ENCODE data around the gene NAA16. TPM values are rescaled to one million over a fixed set of nuclear protein-coding genes. Genes with fewer than 3 reads are reported as not detected.
"Not testable (repeated sequence)": the region's sequence is repeated elsewhere in the genome, so short reads cannot be mapped to it uniquely, and the experiment has no call there.

NAA16 gene
- total and polyA plus RNA-seq, 10 of the 15 experiments (the other 5 are each of a cell fraction or from before 2014, with no cell fraction given): 5.4 to 18.5 (median 13.2) TPM

DNA sequence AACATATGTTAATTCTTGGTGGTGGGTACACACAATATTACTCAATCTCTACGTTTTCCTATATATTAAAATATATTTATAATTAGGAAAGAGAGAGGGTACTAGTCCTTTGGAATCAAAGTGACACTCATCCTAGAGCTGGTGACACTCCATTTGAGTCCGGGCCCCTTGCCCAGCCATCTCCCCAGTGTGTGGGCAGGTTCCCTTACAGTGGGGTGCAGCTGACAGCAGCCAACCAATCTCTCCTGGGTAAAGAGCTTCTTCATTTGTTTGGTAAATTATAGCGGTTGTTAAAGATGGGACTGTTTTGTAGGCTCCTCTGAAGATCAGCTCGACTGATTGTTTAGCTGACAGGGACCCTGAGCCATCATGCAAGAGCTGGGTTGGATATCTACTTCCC is 109.1 kb downstream of the NAA16 start (continued):
- TF ChIP-seq, protein P1, sequence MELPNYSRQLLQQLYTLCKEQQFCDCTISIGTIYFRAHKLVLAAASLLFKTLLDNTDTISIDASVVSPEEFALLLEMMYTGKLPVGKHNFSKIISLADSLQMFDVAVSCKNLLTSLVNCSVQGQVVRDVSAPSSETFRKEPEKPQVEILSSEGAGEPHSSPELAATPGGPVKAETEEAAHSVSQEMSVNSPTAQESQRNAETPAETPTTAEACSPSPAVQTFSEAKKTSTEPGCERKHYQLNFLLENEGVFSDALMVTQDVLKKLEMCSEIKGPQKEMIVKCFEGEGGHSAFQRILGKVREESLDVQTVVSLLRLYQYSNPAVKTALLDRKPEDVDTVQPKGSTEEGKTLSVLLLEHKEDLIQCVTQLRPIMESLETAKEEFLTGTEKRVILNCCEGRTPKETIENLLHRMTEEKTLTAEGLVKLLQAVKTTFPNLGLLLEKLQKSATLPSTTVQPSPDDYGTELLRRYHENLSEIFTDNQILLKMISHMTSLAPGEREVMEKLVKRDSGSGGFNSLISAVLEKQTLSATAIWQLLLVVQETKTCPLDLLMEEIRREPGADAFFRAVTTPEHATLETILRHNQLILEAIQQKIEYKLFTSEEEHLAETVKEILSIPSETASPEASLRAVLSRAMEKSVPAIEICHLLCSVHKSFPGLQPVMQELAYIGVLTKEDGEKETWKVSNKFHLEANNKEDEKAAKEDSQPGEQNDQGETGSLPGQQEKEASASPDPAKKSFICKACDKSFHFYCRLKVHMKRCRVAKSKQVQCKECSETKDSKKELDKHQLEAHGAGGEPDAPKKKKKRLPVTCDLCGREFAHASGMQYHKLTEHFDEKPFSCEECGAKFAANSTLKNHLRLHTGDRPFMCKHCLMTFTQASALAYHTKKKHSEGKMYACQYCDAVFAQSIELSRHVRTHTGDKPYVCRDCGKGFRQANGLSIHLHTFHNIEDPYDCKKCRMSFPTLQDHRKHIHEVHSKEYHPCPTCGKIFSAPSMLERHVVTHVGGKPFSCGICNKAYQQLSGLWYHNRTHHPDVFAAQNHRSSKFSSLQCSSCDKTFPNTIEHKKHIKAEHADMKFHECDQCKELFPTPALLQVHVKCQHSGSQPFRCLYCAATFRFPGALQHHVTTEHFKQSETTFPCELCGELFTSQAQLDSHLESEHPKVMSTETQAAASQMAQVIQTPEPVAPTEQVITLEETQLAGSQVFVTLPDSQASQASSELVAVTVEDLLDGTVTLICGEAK (IDR thresholded peaks at IDR 0.05; ENCODE audit: borderline replicate concordance): no peak

DNA sequence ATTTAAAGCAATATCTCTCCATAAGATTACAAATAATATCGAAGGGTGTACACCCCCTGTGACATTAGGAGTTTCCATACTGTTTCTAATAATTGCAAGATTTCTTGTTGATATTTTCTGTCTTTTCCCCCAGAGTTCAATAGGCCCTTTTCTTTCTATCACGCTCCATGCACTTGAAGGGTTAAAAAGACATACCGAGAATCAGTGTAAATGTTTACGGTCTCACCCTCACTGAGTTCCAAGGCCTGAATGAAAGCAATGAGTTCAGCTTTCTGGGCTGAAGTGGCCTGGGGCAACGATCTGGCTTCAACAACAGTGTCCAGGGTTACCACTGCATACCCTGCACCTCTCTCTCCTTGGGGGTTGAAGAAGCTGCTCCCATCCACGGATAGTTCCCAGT is 110.3 kb downstream of the NAA16 start:
- RAD21 ChIA-PET (ENCODE audit: unreplicated experiment); H3K36me3 ChIP-seq (ENCODE audit: control insufficient read depth in 2 of 2, insufficient read depth in 2 of 2, low read length in 1 of 2); intact Hi-C loops (cut with micrococcal nuclease; ENCODE audit: unreplicated experiment); H3K9me3 ChIP-seq (replicated peaks; ENCODE audit: control insufficient read depth, insufficient read depth, low read length); CTCF ChIA-PET; H3K9ac ChIP-seq (ENCODE audit: control insufficient read depth, insufficient read depth, low read length); H2AFZ ChIP-seq (ENCODE audit: control insufficient read depth, low read depth, low read length); H3K4me3 ChIP-seq; ATAC-seq; H3K4me2 ChIP-seq (ENCODE audit: control insufficient read depth, insufficient read depth); H3K79me2 ChIP-seq (ENCODE audit: control insufficient read depth, insufficient read depth, low read length); POLR2A ChIA-PET; H3K27me3 ChIP-seq (replicated peaks in 1 of 2; ENCODE audit: control insufficient read depth in 2 of 2, insufficient read depth in 2 of 2, low read length in 1 of 2); H4K20me1 ChIP-seq (ENCODE audit: control insufficient read depth, insufficient read depth); in situ Hi-C loops (cut with MboI); SMC1A ChIA-PET (ENCODE audit: uncharacterized antibody, unreplicated experiment); BruUV-seq (replicated peaks); FAIRE-seq; H3K4me1 ChIP-seq (ENCODE audit: control insufficient read depth, insufficient read depth, low read length); DNase-seq (ENCODE audit: low read depth, low spot score); H3K27ac ChIP-seq (ENCODE audit: control insufficient read depth, insufficient read depth): not testable (repeated sequence)
- WGBS (ENCODE audit: insufficient coverage, insufficient replicate concordance, low lambda C conversion rate, missing lambda C conversion rate): 64% methylated on average over 6 of the region's 6 CpGs

DNA sequence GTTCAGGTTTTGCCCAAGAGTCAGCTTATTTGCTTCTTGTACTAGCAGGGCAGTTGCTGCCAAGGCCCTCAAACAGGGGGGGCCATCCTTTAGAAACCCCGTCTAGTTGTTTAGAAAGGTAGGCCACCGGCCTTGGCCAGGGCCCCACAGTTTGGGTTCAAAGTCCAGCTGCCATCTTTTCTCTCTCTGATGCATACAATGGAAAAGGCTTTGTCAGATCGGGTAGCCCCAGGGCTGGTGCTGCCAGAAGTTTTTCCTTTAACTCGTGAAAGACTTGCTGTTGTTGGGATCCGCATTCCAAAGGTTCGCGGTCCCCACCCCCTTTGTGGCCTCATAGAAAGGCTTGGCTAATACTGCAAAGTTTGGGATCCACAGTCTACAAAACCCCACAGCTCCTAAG is 110.9 kb downstream of the NAA16 start:
- SMC1A ChIA-PET (ENCODE audit: uncharacterized antibody, unreplicated experiment): not testable (repeated sequence)

DNA sequence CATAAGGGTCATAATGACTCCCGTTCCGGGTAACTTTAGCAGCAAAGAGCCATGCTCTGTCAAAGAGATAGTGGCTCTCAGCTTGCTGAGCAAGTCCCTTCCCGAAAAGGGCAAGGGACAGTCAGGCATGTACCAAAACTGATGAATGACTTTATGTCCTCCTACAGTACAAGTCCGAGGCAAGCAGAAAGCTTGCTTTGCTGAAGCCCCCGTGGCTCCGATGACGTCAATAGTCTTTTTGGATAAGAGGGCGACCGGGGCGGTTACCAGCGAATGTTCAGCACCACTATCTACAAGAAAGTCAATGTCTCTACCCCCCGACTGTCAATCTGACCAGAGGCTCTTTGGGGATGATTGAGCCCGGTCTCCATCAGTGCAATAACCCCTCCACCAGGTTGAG is 112.2 kb downstream of the NAA16 start:
- H3K27me3 ChIP-seq (replicated peaks in 1 of 2; ENCODE audit: control insufficient read depth in 2 of 2, insufficient read depth in 2 of 2, low read length in 1 of 2); H2AFZ ChIP-seq (ENCODE audit: control insufficient read depth, low read depth, low read length); H3K36me3 ChIP-seq (ENCODE audit: control insufficient read depth in 2 of 2, insufficient read depth in 2 of 2, low read length in 1 of 2); H3K79me2 ChIP-seq (ENCODE audit: control insufficient read depth, insufficient read depth, low read length); BruUV-seq (replicated peaks); DNase-seq (ENCODE audit: low read depth, low spot score); H3K4me2 ChIP-seq (ENCODE audit: control insufficient read depth, insufficient read depth); H3K4me1 ChIP-seq (ENCODE audit: control insufficient read depth, insufficient read depth, low read length); H4K20me1 ChIP-seq (ENCODE audit: control insufficient read depth, insufficient read depth); in situ Hi-C loops (cut with MboI); H3K27ac ChIP-seq (ENCODE audit: control insufficient read depth, insufficient read depth); POLR2A ChIA-PET; H3K4me3 ChIP-seq; intact Hi-C loops (cut with micrococcal nuclease; ENCODE audit: unreplicated experiment); FAIRE-seq; ATAC-seq; H3K9ac ChIP-seq (ENCODE audit: control insufficient read depth, insufficient read depth, low read length); H3K9me3 ChIP-seq (replicated peaks; ENCODE audit: control insufficient read depth, insufficient read depth, low read length); RAD21 ChIA-PET (ENCODE audit: unreplicated experiment): not testable (repeated sequence)
- ChIA-PET SMC1A (ENCODE audit: uncharacterized antibody, unreplicated experiment) (interaction anchor here (0.9 kb wide), 1 partner anchor 21 kb away, joined by 3 read pairs; no protein-coding TSS in a partner anchor), CTCF (interaction anchor here (0.6 kb wide), 1 partner anchor 159 kb away, joined by 3 read pairs; no protein-coding TSS in a partner anchor)
- 72% methylated on average over 13 of the region's 13 CpGs for WGBS (ENCODE audit: insufficient coverage, insufficient replicate concordance, low lambda C conversion rate, missing lambda C conversion rate)

More for the DNA sequence above, 110.9 kb downstream of the NAA16 start:
- H2AFZ ChIP-seq (ENCODE audit: control insufficient read depth, low read depth, low read length); FAIRE-seq; H3K4me3 ChIP-seq; H3K27me3 ChIP-seq (replicated peaks in 1 of 2; ENCODE audit: control insufficient read depth in 2 of 2, insufficient read depth in 2 of 2, low read length in 1 of 2); intact Hi-C loops (cut with micrococcal nuclease; ENCODE audit: unreplicated experiment); BruUV-seq (replicated peaks); H3K36me3 ChIP-seq (ENCODE audit: control insufficient read depth in 2 of 2, insufficient read depth in 2 of 2, low read length in 1 of 2); in situ Hi-C loops (cut with MboI); H3K79me2 ChIP-seq (ENCODE audit: control insufficient read depth, insufficient read depth, low read length); H3K9ac ChIP-seq (ENCODE audit: control insufficient read depth, insufficient read depth, low read length); POLR2A ChIA-PET; ATAC-seq; H4K20me1 ChIP-seq (ENCODE audit: control insufficient read depth, insufficient read depth); H3K9me3 ChIP-seq (replicated peaks; ENCODE audit: control insufficient read depth, insufficient read depth, low read length); DNase-seq (ENCODE audit: low read depth, low spot score); H3K4me2 ChIP-seq (ENCODE audit: control insufficient read depth, insufficient read depth); H3K27ac ChIP-seq (ENCODE audit: control insufficient read depth, insufficient read depth); H3K4me1 ChIP-seq (ENCODE audit: control insufficient read depth, insufficient read depth, low read length); CTCF ChIA-PET; RAD21 ChIA-PET (ENCODE audit: unreplicated experiment): not testable (repeated sequence)
- whole genome bisulfite sequencing (ENCODE audit: insufficient coverage, insufficient replicate concordance, low lambda C conversion rate, missing lambda C conversion rate): 62% methylated on average over 7 of the region's 7 CpGs

Data from GM12878 (cell line).